Right atrium auricular region (tissue), 2 donors: Measurements from ENCODE around the gene MICOS13. TPM values are rescaled to one million over a fixed set of nuclear protein-coding genes. Genes with fewer than 3 reads are reported as not detected.

Experiments used
- DNase-seq: peaks from one replicate; pipeline ENCODE4 v3.0.0-alpha.2; 2019; ENCODE audit warnings: low spot score
- H3K27ac ChIP-seq, 2 donors: fragments of 200-600 bp; sonication (generic); 1 replicate in 1 of 2; 2 replicates in 1 of 2; pipeline ENCODE4 v1.5.1; 2016 to 2019
- H3K27me3 ChIP-seq, 2 donors: fragments of 200-600 bp; sonication (generic); one replicate each; pipeline versions ENCODE4 v1.5.1 to v1.6.0; 2017 to 2019
- H3K36me3 ChIP-seq: fragments of 200-600 bp; sonication (generic); one replicate; pipeline ENCODE4 v1.5.1; 2016
- H3K4me1 ChIP-seq, 2 donors: fragments of 200-600 bp; sonication (generic); one replicate each; pipeline versions ENCODE4 v1.5.1 to v1.6.0; 2017 to 2019
- H3K4me3 ChIP-seq, 2 donors: fragments of 200-600 bp; sonication (generic); 1 replicate in 1 of 2; 2 replicates in 1 of 2; pipeline ENCODE4 v1.5.1; 2017 to 2019; ENCODE audit warnings: mild to moderate bottlenecking in 1 of 2, moderate library complexity in 1 of 2
- H3K9me3 ChIP-seq, 2 donors: fragments of 200-600 bp; sonication (generic); one replicate each; pipeline ENCODE4 v1.5.1; 2019
- CTCF ChIP-seq, 2 donors: fragments of 200-600 bp; sonication (generic); IDR thresholded peaks; one replicate each; pipeline ENCODE4 v1.5.1; 2019; ENCODE audit warnings: antibody characterized with exemption in 2 of 2
- total RNA-seq, 2 donors: library from RNA; depleted of rRNA; stranded (reverse); fragments of >200 nt; gene quantifications; one replicate each; pipeline ENCODE4 v1.1.0, GENCODE V29; 2016

Gene MICOS13
- total RNA-seq, 2 donors from 2014 or later: 87.7 to 98.8 TPM

GRCh38 chr19:5711713-5712161 lies 31.4 kb upstream of the MICOS13 start:
- Histone ChIP-seq H3K27ac (no peak overlapping the region), H3K27me3 (no peaks in the 10 kb centered on the region), H3K4me3 (no peak overlapping the region), H3K4me1 (no peaks in the 10 kb centered on the region), H3K9me3 (no peaks in the 10 kb centered on the region), H3K36me3 (peaks cover 46% of the 10 kb centered on the region)
- no peak for TF ChIP-seq CTCF (IDR thresholded peaks at IDR 0.05)
- DNase-seq: no peak

GRCh38 chr19:5711025-5711424 lies 30.7 kb upstream of the MICOS13 start:
- no peak for DNase-seq
- H3K36me3 ChIP-seq: peaks cover 53% of the 10 kb centered on the region
- H3K9me3 ChIP-seq: no peaks in the 10 kb centered on the region

GRCh38 chr19:5707576-5708575 lies 27.6 kb upstream of the MICOS13 start:
- no peak for DNase-seq
- Histone ChIP-seq H3K27me3 (no peaks in the 10 kb centered on the region), H3K4me3 (no peak overlapping the region), H3K36me3 (peaks cover 76% of the 10 kb centered on the region), H3K4me1 (no peaks in the 10 kb centered on the region), H3K9me3 (no peaks in the 10 kb centered on the region), H3K27ac (no peak overlapping the region)
- no peak for TF ChIP-seq CTCF (IDR thresholded peaks at IDR 0.05)

More at GRCh38 chr19:5711025-5711424, 30.7 kb upstream of the MICOS13 start:
- Histone ChIP-seq H3K27me3 (no peaks in the 10 kb centered on the region), H3K4me1 (no peaks in the 10 kb centered on the region), H3K4me3 (no peak overlapping the region), H3K27ac (no peak overlapping the region)
- no peak for TF ChIP-seq CTCF (IDR thresholded peaks at IDR 0.05)

GRCh38 chr19:5706876-5707573 lies 26.7 kb upstream of the MICOS13 start:
- Histone ChIP-seq H3K27ac (no peak overlapping the region), H3K4me1 (no peaks in the 10 kb centered on the region), H3K9me3 (no peaks in the 10 kb centered on the region), H3K36me3 (peaks cover 68% of the 10 kb centered on the region), H3K4me3 (no peak overlapping the region), H3K27me3 (no peaks in the 10 kb centered on the region)
- no peak for TF ChIP-seq CTCF (IDR thresholded peaks at IDR 0.05)
- no peak for DNase-seq

GRCh38 chr19:5705552-5705951 lies 25.2 kb upstream of the MICOS13 start:
- no peak for DNase-seq
- no peak for TF ChIP-seq CTCF (IDR thresholded peaks at IDR 0.05)
- Histone ChIP-seq H3K4me3 (no peak overlapping the region), H3K9me3 (no peaks in the 10 kb centered on the region), H3K4me1 (no peaks in the 10 kb centered on the region), H3K27me3 (no peaks in the 10 kb centered on the region), H3K36me3 (peaks cover 58% of the 10 kb centered on the region), H3K27ac (no peak overlapping the region)
